Retinal pigment epithelial cell (primary cell): ENCODE results near the gene NUB1.

Source experiments
- DNase-seq: peaks from one replicate; pipeline ENCODE4 v3.0.0-alpha.2; 2010; ENCODE audit warnings: low read depth
- H3K4me3 ChIP-seq: 2 replicates; pipeline ENCODE4 v1.5.1; 2011; ENCODE audit warnings: mild to moderate bottlenecking, low read length, control low read depth, moderate library complexity
- CTCF ChIP-seq: conservative IDR thresholded peaks from 2 replicates; pipeline ENCODE4 v1.5.1; 2011; ENCODE audit warnings: low read depth, low read length, control low read depth, inconsistent platforms

The NUB1 gene

GRCh38 chr7:151405056-151405455 lies 63.4 kb downstream of the NUB1 start:
- no peak overlapping the region for H3K4me3 ChIP-seq
- DNase-seq, result no peak
- no peak for TF ChIP-seq CTCF

DNA sequence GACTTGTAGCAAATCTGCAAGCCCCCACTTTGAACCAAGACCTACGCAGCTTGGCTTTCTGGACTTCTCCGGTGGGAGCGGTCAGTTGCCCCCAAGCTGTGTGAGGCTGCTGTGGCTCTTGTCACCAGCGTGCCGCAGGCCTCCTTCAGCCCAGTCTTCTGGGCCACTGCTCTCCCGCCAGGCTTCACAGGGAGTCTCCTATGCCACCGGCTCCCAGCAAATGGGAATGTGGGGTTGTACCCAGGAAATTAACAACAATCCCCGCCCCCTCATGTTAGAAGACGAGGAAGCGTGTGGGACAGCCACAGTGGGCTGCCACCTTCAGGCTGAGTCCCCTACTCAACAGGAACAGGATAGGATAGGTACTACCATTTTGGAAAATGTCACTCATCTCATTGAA lies 64.0 kb downstream of the NUB1 start:
- TF ChIP-seq CTCF, result no peak

DNA sequence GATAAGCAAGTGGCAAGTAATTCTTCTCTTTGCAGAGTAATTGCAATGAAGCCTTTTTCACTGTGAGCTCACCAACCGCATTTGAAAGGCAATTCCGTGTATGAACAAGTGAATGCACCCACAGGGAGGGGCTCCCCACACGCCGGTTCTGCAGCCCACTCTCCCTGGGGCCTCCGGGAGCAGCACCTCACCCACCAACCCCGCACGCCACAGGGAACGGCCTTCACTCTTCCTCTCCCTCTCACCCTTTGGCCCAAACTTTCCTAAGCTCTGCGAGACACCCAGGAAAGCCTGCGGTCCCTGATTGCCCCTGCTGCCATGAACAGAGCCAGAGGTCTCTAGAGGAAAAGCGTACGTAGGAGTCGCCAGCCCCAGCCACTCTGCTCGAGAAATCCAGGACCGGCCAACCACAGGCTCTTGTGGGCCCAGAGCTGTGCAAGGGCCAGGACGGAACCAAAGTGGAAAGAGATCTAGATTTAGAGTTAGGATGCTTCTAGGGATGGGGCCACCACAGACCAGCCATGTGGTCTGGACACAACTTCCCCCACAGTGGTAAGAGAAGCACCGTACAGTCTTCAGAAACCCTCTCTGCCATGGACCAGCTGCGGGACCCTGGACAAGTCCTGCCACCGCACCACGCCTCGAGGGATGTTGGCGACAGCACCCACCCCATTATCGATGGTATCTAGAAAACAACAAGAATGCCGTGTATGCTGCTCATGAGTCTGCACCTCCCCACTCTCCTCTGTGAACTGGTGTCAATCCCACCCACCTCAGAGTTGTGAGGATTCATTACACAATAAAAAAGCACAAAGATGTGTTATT lies 64.7 kb downstream of the NUB1 start:
- DNase-seq, result no peak
- no peak overlapping the region for H3K4me3 ChIP-seq
- no peak for TF ChIP-seq CTCF

More for the DNA sequence above, 64.0 kb downstream of the NUB1 start:
- H3K4me3 ChIP-seq, result no peak overlapping the region
- no peak for DNase-seq

DNA sequence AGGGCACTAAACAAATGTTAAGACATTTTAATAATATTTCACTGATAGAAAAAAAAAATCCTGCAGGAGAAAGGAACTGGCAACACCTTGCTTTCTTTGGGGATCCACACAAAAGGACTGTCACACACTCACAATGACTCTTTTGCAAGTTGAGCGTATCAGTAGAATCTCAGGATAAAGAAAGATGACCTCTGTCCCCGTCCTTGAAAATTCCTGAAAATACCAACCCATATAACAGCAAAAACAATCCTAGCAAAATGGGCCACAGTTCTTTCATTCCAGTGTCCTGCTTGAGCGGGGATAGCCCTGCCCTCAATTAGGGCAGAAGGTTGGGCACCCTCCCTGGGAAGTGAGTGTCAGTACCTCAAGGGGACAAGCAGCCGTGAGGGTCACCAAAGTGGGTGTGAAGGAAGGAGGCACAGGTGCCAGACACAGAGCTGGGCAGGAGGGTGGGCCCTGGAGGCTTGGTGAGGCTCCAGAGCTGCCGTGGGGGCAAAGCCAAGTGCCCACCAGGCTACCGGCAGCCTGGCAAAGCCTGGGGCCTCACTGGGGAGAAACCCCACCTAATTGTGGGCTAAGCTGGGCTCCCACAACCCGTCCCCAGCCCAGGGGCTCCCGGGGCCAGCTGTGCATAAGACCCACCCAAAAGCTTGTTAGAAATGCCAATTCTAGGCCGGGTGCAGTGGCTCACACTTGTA lies 65.4 kb downstream of the NUB1 start:
- DNase-seq, result no peak
- no peak for TF ChIP-seq CTCF
- no peak overlapping the region for H3K4me3 ChIP-seq

DNA sequence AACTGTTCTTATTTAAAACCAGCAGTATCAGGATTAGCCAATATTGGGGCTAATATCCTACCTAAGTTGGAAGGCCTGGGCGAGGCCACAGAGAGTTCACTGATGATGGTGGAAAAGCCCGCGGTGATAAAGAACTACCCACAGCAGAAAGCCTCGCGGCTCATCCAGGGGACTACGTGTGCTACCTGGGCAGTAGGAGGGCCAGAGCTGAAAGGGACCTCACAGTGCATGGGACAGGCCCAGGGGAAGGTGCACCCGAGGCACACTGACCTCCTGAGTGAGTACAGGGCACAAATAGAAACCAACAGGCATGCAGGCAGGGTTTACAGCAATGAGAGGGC lies 66.9 kb downstream of the NUB1 start:
- no peak for DNase-seq

DNA sequence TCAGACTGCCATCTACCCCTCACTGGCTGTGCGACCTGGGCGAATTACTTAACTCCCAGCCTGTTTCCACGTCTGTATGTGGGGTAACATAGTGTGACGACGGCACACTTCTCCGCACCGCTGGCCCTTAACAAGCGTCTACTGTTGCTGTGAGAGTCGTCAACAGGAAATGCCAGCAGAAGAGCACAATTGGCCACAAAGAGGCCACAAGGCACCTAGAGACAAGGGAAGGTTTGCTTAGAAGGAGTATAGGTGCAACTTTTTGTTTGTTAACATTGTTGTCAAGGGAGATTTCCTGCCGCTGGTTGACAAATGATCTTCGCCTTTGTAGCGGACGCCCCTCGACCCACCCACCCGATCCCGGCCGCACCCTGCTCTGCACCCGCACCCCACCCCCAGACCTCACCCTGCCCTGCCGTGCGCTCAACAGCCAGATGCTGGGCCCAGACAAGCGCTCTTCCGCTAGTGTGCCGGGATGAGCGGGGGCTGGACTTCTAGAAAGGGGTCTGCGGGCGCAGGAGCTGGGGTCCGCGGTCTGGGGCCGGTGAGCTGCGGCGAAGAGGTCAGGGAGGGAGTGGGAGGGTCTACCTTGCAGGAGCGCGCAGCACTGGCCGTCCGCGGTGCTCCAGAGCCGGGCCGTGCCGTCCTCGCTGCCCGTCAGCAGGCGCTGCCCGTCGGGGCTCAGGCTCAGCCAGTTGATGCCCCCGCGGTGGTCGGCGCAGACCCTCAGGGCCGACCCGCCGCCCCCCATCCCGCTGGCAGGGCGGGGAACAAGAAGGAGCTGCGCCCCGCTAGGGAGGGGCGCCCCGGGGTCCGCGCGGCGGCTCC lies 67.4 kb downstream of the NUB1 start:
- TF ChIP-seq CTCF, result no peak
- H3K4me3 ChIP-seq, result peak overlapping the region; percentile 77
- no peak for DNase-seq

More for the DNA sequence above, 66.9 kb downstream of the NUB1 start:
- TF ChIP-seq CTCF, result no peak
- peak overlapping the region; percentile 77 for H3K4me3 ChIP-seq
